SK-N-SH treated with all-trans-retinoic acid at 6 μM for 48 hours (cell line): Measurements from ENCODE around the gene KIAA0408.

Source experiments
- GLIS3 ChIP-seq: fragments of 250-450 bp; sonication (Bioruptor Pico); IDR thresholded peaks from 2 replicates; pipeline ENCODE4 v1.5.0; 2020; ENCODE audit warnings: mild to moderate bottlenecking, moderate library complexity
- PPARA ChIP-seq: fragments of 250-450 bp; sonication (Bioruptor Pico); IDR thresholded peaks from 2 replicates; pipeline ENCODE4 v1.5.0; 2020; ENCODE audit warnings: mild to moderate bottlenecking, borderline replicate concordance
- RARB ChIP-seq: fragments of 250-450 bp; sonication (Bioruptor Pico); IDR thresholded peaks from 2 replicates; pipeline ENCODE4 v1.8.0; 2021; ENCODE audit warnings: mild to moderate bottlenecking, moderate library complexity
- SNAI2 ChIP-seq: fragments of 250-450 bp; sonication (Bioruptor Pico); IDR thresholded peaks from 2 replicates; pipeline ENCODE4 v1.5.0; 2020; ENCODE audit warnings: mild to moderate bottlenecking, moderate library complexity
- ZC3H10 ChIP-seq: fragments of 250-450 bp; sonication (Bioruptor Pico); IDR thresholded peaks from 2 replicates; pipeline ENCODE4 v1.5.1; 2021; ENCODE audit warnings: mild to moderate bottlenecking, moderate library complexity
- ZFP30 ChIP-seq: fragments of 450-650 bp; formaldehyde crosslinking; IDR thresholded peaks from 2 replicates; pipeline ENCODE4 v1.5.0; 2022; ENCODE audit warnings: mild to moderate bottlenecking, moderate library complexity
- ZNF565 ChIP-seq: fragments of 450-650 bp; formaldehyde crosslinking; conservative IDR thresholded peaks from 2 replicates; pipeline ENCODE4 v1.5.0; 2020; ENCODE audit warnings: low read depth, mild to moderate bottlenecking, moderate library complexity
- ZNF70 ChIP-seq: fragments of 450-650 bp; formaldehyde crosslinking; IDR thresholded peaks from 2 replicates; pipeline ENCODE4 v1.5.0; 2020; ENCODE audit warnings: mild to moderate bottlenecking, moderate library complexity
- TF ChIP-seq, protein P1 (sequence below): fragments of 250-450 bp; sonication (Bioruptor Pico); IDR thresholded peaks from 2 replicates; pipeline ENCODE4 v1.5.1; 2020; ENCODE audit warnings: low read depth, mild to moderate bottlenecking, moderate library complexity
- TF ChIP-seq, protein P2 (sequence below): fragments of 250-450 bp; sonication (Bioruptor Pico); IDR thresholded peaks from 2 replicates; pipeline ENCODE4 v1.8.0; 2020; ENCODE audit warnings: mild to moderate bottlenecking, moderate library complexity, borderline replicate concordance
- TF ChIP-seq, protein P3 (sequence below): fragments of 250-450 bp; sonication (Bioruptor Pico); IDR thresholded peaks from 2 replicates; pipeline ENCODE4 v1.8.0; 2021; ENCODE audit warnings: low read depth, mild to moderate bottlenecking, moderate library complexity, borderline replicate concordance

DNA sequence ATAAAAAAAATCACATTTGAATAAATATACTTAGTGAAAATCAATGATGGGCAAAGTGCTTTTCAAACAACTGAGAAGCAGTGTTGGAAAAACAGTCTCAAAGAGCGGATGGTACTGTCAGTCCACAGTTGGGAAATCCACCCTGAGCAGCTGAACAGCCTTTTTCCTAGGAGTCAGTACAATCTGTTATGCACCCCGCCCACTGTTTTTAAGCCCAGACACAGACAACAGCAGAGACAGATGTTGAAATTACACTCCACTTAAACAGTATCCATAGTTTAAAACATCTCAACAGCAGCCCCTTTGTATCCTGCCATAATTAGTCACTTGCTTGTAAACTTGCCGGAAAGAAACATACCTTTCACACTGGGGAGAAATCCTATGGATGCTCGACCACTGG lies 372 bp downstream of the KIAA0408 start:
- TF ChIP-seq GLIS3 = no peak
- TF ChIP-seq PPARA (CRISPR knock-in tag) = no peak
- TF ChIP-seq ZFP30 (CRISPR knock-in tag) = no peak
- TF ChIP-seq ZNF565 (CRISPR knock-in tag) = no peak
- TF ChIP-seq, protein P1, sequence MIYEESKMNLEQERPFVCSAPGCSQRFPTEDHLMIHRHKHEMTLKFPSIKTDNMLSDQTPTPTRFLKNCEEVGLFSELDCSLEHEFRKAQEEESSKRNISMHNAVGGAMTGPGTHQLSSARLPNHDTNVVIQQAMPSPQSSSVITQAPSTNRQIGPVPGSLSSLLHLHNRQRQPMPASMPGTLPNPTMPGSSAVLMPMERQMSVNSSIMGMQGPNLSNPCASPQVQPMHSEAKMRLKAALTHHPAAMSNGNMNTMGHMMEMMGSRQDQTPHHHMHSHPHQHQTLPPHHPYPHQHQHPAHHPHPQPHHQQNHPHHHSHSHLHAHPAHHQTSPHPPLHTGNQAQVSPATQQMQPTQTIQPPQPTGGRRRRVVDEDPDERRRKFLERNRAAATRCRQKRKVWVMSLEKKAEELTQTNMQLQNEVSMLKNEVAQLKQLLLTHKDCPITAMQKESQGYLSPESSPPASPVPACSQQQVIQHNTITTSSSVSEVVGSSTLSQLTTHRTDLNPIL (CRISPR knock-in tag) = no peak
- TF ChIP-seq, protein P2, sequence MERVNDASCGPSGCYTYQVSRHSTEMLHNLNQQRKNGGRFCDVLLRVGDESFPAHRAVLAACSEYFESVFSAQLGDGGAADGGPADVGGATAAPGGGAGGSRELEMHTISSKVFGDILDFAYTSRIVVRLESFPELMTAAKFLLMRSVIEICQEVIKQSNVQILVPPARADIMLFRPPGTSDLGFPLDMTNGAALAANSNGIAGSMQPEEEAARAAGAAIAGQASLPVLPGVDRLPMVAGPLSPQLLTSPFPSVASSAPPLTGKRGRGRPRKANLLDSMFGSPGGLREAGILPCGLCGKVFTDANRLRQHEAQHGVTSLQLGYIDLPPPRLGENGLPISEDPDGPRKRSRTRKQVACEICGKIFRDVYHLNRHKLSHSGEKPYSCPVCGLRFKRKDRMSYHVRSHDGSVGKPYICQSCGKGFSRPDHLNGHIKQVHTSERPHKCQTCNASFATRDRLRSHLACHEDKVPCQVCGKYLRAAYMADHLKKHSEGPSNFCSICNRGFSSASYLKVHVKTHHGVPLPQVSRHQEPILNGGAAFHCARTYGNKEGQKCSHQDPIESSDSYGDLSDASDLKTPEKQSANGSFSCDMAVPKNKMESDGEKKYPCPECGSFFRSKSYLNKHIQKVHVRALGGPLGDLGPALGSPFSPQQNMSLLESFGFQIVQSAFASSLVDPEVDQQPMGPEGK (CRISPR knock-in tag) = no peak
- TF ChIP-seq, protein P3, sequence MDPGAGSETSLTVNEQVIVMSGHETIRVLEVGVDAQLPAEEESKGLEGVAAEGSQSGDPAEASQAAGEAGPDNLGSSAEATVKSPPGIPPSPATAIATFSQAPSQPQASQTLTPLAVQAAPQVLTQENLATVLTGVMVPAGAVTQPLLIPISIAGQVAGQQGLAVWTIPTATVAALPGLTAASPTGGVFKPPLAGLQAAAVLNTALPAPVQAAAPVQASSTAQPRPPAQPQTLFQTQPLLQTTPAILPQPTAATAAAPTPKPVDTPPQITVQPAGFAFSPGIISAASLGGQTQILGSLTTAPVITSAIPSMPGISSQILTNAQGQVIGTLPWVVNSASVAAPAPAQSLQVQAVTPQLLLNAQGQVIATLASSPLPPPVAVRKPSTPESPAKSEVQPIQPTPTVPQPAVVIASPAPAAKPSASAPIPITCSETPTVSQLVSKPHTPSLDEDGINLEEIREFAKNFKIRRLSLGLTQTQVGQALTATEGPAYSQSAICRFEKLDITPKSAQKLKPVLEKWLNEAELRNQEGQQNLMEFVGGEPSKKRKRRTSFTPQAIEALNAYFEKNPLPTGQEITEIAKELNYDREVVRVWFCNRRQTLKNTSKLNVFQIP (CRISPR knock-in tag) = no peak
- no peak for TF ChIP-seq ZNF70 (CRISPR knock-in tag)
- no peak for TF ChIP-seq RARB (CRISPR knock-in tag)
- TF ChIP-seq ZC3H10 = no peak
- TF ChIP-seq SNAI2 (CRISPR knock-in tag) = no peak
